Coronary artery (tissue), 2 donors: ENCODE measurements around the gene IGFL4.

Experiments
- DNase-seq: peaks from one replicate; pipeline ENCODE4 v3.0.0-alpha.2; 2017; ENCODE audit warnings: low spot score
- H3K27ac ChIP-seq, 2 donors: fragments of 200-600 bp; sonication (generic); one replicate each; pipeline ENCODE4 v1.5.1; 2016 to 2019
- H3K4me3 ChIP-seq: fragments of 200-600 bp; sonication (generic); 2 replicates; pipeline ENCODE4 v1.5.1; 2016; ENCODE audit warnings: mild to moderate bottlenecking, moderate library complexity
- TF ChIP-seq, protein P1 (sequence below): fragments of 200-600 bp; sonication (generic); IDR thresholded peaks from one replicate; pipeline ENCODE4 v1.5.1; 2019; ENCODE audit warnings: antibody characterized with exemption

IGFL4 gene

DNA sequence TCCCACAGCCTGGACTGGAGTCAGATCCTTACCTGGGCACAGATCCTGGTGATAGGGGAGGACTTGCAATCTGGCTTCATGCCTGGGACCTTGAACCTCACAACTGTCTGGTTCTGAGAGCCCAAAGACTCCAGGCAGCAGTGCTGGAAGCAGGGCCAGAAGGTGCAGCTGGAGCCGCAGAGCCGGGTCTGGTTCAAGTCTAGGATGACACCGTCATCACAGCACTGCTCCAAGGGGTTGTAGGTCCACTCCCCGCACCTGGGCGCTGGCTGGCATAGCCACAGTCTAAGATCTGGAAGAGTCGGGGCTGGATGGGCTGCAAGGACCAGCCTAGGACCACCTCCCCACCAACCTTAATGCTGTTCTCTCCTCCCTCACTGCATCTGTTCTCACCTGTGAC is 677 bp downstream of the IGFL4 start:
- TF ChIP-seq, protein P1, sequence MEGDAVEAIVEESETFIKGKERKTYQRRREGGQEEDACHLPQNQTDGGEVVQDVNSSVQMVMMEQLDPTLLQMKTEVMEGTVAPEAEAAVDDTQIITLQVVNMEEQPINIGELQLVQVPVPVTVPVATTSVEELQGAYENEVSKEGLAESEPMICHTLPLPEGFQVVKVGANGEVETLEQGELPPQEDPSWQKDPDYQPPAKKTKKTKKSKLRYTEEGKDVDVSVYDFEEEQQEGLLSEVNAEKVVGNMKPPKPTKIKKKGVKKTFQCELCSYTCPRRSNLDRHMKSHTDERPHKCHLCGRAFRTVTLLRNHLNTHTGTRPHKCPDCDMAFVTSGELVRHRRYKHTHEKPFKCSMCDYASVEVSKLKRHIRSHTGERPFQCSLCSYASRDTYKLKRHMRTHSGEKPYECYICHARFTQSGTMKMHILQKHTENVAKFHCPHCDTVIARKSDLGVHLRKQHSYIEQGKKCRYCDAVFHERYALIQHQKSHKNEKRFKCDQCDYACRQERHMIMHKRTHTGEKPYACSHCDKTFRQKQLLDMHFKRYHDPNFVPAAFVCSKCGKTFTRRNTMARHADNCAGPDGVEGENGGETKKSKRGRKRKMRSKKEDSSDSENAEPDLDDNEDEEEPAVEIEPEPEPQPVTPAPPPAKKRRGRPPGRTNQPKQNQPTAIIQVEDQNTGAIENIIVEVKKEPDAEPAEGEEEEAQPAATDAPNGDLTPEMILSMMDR, result no peak
- Histone ChIP-seq H3K27ac (no peak overlapping the region), H3K4me3 (no peak overlapping the region)
- no peak for DNase-seq

DNA sequence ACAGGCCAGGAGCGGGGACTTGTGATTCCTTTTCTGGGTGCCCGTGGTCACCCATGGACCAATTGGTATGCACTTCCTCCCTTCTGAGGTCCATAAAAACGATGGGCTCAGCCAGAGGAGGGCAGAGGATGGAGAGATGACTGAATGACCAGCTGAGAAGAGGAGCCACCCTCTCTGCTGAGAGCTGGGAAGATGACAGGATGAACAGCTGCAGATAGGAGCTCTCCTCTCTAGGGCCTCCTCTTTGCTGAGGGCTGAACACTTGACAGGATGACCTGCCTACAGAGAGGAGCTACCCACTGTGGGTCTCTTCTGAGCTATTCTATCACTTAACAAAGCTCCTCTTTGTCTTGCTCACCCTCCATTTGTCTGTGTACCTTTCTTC is 4.1 kb downstream of the IGFL4 start:
- Histone ChIP-seq H3K4me3 (no peak overlapping the region), H3K27ac (no peak overlapping the region)
- TF ChIP-seq, protein P1, result no peak
- DNase-seq, result no peak

DNA sequence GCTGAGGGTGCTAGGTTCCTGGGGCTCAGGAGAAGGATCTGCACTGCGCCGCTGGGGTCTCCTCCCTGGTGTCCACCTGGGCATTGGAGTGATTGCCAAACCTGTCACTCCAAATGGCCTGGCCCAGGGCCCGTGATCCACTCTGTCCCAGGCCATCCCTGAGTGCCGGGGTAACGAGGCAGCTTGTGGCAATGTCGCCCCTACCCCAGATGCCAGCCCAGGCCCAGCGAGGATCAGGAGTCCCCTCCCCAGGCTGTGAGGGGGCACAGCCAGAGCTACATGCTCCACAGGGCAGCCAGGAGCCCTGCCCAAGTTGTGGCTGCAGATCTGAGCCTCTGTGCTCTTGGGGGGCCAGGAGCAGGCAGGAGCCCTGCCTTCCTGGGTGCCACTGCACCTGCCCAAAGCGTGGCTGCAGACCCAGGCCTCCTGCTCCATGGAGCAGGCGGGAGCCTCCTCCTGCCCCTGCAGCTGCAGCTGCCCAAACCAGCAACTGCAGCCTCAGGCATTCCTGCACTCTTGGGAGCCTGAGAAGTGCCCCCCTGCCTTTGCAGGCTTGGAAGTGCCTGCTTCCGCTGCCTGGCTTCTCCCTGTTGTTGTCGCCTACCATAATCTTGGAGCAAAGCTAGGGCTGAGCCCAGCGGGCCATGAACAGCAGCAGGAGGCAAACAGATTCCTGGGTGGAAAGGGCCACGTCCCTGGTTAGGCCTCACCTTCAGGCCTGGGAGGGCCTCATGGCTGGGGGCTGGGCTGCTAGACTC is 4.6 kb downstream of the IGFL4 start:
- TF ChIP-seq, protein P1, result no peak
- Histone ChIP-seq H3K27ac (no peak overlapping the region), H3K4me3 (no peak overlapping the region)
- no peak for DNase-seq

DNA sequence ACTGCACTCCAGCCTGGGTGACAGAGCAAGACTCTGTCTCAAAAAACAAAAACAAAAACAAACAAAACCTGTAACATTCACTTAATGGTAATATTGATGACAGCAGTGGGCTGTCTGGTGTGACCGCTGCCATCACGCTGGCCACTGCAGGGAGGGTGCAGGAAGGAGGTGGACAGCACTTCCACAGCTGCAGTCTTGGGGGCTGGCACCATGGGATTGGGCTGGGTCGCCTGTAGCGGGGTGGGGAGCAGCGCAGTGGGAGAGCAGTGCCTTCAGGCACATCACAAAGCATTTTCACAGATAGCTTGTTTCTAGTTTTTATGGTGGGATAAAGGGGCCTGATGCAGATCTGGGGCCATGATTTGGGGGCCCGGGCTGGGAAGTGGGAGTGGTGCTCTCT is 5.3 kb downstream of the IGFL4 start:
- H3K4me3 ChIP-seq, result no peak overlapping the region
- TF ChIP-seq, protein P1, result no peak
- no peak for DNase-seq
- H3K27ac ChIP-seq, result no peak overlapping the region

DNA sequence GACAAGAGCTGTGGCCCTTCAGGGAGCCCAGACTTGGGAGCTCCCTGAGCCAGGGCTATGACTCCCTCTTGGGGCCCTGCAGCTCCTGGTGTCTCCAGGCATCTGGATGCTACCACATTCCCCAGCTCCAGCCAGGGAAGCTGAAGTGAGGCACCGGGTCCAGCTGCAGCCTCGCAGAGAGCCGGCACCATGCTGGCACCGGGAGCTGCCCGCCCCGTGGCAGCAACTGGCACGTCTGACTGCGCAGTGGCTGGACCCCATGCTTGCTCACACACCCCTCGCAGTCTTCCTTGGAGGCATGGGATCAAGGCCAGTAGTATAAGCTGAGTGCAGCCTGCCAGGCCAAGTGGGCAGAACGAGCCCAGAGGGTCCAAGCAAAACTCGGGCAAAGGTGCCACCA is 7.4 kb downstream of the IGFL4 start:
- DNase-seq, result no peak
- TF ChIP-seq, protein P1, result no peak
- no peak overlapping the region for H3K4me3 ChIP-seq
- H3K27ac ChIP-seq, result no peak overlapping the region

DNA sequence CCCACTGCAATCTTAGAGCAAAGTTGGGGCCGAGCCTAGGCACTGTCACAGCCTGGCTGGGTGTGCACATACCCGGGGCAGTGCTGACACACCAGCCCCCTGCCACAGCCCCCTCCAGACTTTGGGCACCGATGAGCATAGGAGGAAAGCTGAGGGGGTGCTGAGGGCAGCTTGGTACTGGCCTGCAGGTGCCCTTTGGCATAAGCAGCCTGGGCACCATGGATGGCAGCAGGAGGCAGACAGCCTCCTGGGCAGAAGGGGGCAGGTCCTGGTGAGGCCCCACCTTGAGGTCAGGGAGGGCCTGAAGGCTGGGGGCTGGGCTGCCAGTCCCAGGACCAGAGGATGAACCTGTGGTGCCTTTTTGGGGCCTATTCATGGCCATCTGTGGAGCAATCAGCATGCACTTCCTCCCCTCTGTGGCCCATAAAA is 8.2 kb downstream of the IGFL4 start:
- TF ChIP-seq, protein P1, result no peak
- Histone ChIP-seq H3K27ac (no peak overlapping the region), H3K4me3 (no peak overlapping the region)
- DNase-seq, result no peak
